B cell (primary cell): Measurements from ENCODE around the gene FBN1. TPM values are rescaled to one million over a fixed set of nuclear protein-coding genes. Genes with fewer than 3 reads are reported as not detected.

Source experiments
- ATAC-seq: fragments of 200-7000 bp; cut with Tn5 transposase; one replicate; pipeline ENCODE4 v1.10.0; 2021; ENCODE audit warnings: low read depth, mild to moderate bottlenecking, moderate number of reproducible peaks, moderate library complexity
- CTCF ChIA-PET: fragments of 350-600 bp; sonication (Branson Sonifier 250); formaldehyde crosslinking; loops from one replicate; lab custom pipeline; 2021; ENCODE audit warnings: antibody characterized with exemption, inconsistent platforms; lab: Charles Lee
- POLR2A ChIA-PET: fragments of 350-600 bp; sonication (Branson Sonifier 250); formaldehyde crosslinking; loops from one replicate; lab custom pipeline; 2021; ENCODE audit warnings: antibody characterized with exemption; lab: Charles Lee
- DNase-seq: peaks from one replicate; pipeline ENCODE4 v3.0.0; 2013
- H2AFZ ChIP-seq: 2 replicates; pipeline ENCODE4 v1.6.1; 2012; ENCODE audit warnings: mild to moderate bottlenecking, low read depth, low read length; ENCODE audit not compliant: insufficient read depth, poor library complexity, severe bottlenecking
- H3K27ac ChIP-seq, 2 donors: 1 replicate in 1 of 2; 2 replicates in 1 of 2; pipeline ENCODE4 v1.5.1; 2012 to 2013; ENCODE audit warnings: low read length in 2 of 2, mild to moderate bottlenecking in 2 of 2, moderate library complexity in 1 of 2
- H3K27me3 ChIP-seq, 4 experiments: fragments of 200-600 bp in 1 of 4; sonication (generic) in 1 of 4; replicated peaks in 1 of 4; 1 replicate in 2 of 4; 2 replicates in 2 of 4; pipeline versions ENCODE4 v1.6.1 to v1.7.0; 2013 to 2016; ENCODE audit warnings: low read length in 3 of 4, mild to moderate bottlenecking in 2 of 4, mixed read lengths in 1 of 4, moderate library complexity in 1 of 4; ENCODE audit not compliant: insufficient read depth in 4 of 4, control insufficient read depth in 3 of 4; ENCODE audit errors: control extremely low read depth in 1 of 4
- H3K36me3 ChIP-seq, 2 experiments: replicated peaks in 1 of 2; 1 replicate in 1 of 2; 2 replicates in 1 of 2; pipeline versions ENCODE4 v1.6.1 to v1.7.1; 2013; ENCODE audit warnings: low read length in 1 of 2; ENCODE audit not compliant: insufficient read depth in 2 of 2, control insufficient read depth in 1 of 2; ENCODE audit errors: control extremely low read depth in 1 of 2, extremely low read depth in 1 of 2
- H3K4me1 ChIP-seq, 2 donors: fragments of 200-600 bp in 1 of 2; sonication (generic) in 1 of 2; 1 replicate in 1 of 2; 2 replicates in 1 of 2; pipeline versions ENCODE4 v1.5.1 to v1.6.1; 2013 to 2017; ENCODE audit warnings: low read length in 2 of 2; ENCODE audit not compliant: control insufficient read depth in 2 of 2, insufficient read depth in 2 of 2
- H3K4me2 ChIP-seq: replicated peaks from 2 replicates; pipeline ENCODE3; 2012; ENCODE audit warnings: mild to moderate bottlenecking, low read depth, low read length; ENCODE audit not compliant: poor library complexity, severe bottlenecking
- H3K4me3 ChIP-seq, 5 experiments: fragments of 200-600 bp in 1 of 5; sonication (generic) in 1 of 5; 1 replicate in 3 of 5; 2 replicates in 2 of 5; pipeline versions ENCODE4 v1.5.1 to v1.7.0; 2011 to 2016; ENCODE audit warnings: low read length in 4 of 5, mild to moderate bottlenecking in 4 of 5, low read depth in 2 of 5, control low read depth in 1 of 5, moderate library complexity in 1 of 5; ENCODE audit not compliant: insufficient read depth in 1 of 5; ENCODE audit errors: control extremely low read depth in 1 of 5, extremely low read depth in 1 of 5
- H3K79me2 ChIP-seq: fragments of 200-600 bp; sonication (generic); one replicate; pipeline ENCODE4 v1.6.0; 2016; ENCODE audit warnings: low read length; ENCODE audit not compliant: control insufficient read depth, insufficient read depth
- H3K9ac ChIP-seq: fragments of 200-600 bp; sonication (generic); 2 replicates; pipeline ENCODE4 v1.6.1; 2017; ENCODE audit warnings: mild to moderate bottlenecking, low read length, moderate library complexity
- H3K9me3 ChIP-seq, 3 donors: one replicate each; pipeline versions ENCODE4 v1.6.1 to v1.7.1; 2013; ENCODE audit warnings: low read length in 2 of 3; ENCODE audit not compliant: control insufficient read depth in 2 of 3, insufficient read depth in 1 of 3; ENCODE audit errors: control extremely low read depth in 1 of 3
- H4K20me1 ChIP-seq: 2 replicates; pipeline ENCODE4 v1.6.0; 2012; ENCODE audit warnings: mild to moderate bottlenecking, low read length; ENCODE audit not compliant: insufficient read depth, control insufficient read depth, poor library complexity, severe bottlenecking
- H3K27ac Mint-ChIP-seq: one replicate; pipeline ENCODE4 v1.8.0; 2021; ENCODE audit warnings: mixed read lengths
- H3K27me3 Mint-ChIP-seq: one replicate; pipeline ENCODE4 v1.8.0; 2021; ENCODE audit warnings: mixed read lengths
- H3K4me1 Mint-ChIP-seq: one replicate; pipeline ENCODE4 v1.8.0; 2021; ENCODE audit warnings: mixed read lengths
- H3K4me3 Mint-ChIP-seq: one replicate; pipeline ENCODE4 v1.8.0; 2021; ENCODE audit warnings: mixed read lengths
- H3K9me3 Mint-ChIP-seq: one replicate; pipeline ENCODE4 v1.8.0; 2022; ENCODE audit warnings: mixed read lengths; ENCODE audit not compliant: insufficient read depth
- CTCF ChIP-seq: fragments of 200-600 bp; IDR thresholded peaks from one replicate; pipeline ENCODE4 v1.8.0; 2022; ENCODE audit warnings: antibody characterized with exemption, mild to moderate bottlenecking
- EZH2 ChIP-seq: IDR thresholded peaks from 2 replicates; pipeline ENCODE4 v1.6.1; 2012; ENCODE audit warnings: borderline replicate concordance, low read depth, mild to moderate bottlenecking, moderate library complexity, low read length; ENCODE audit not compliant: insufficient read depth, poor library complexity, severe bottlenecking
- WGBS: methylation state at CpG from one replicate; pipeline ENCODE4 v1.1.5; 2013; ENCODE audit warnings: missing lambda C conversion rate; ENCODE audit not compliant: insufficient coverage; 5-methylcytosine and 5-hydroxymethylcytosine counted together
- intact Hi-C: fragments of 100-400 bp; cut with micrococcal nuclease; formaldehyde crosslinking; loops from one replicate; pipeline ENCODE4 v1.10.0; 2022
- polyA plus RNA-seq: library from polyadenylated mRNA; depleted of rRNA; stranded (reverse); fragments of >200 nt; gene quantifications from 2 replicates; pipeline ENCODE4 v1.2.3, GENCODE V29; 2012
- total RNA-seq, 2 donors: library from RNA; stranded (reverse); fragments of 120-200 nt in 1 of 2; gene quantifications; 1 replicate in 1 of 2; 2 replicates in 1 of 2; pipeline versions ENCODE4 v1.2.3 to v1.2.4, GENCODE V29; 2013 to 2022

Gene FBN1
- total and polyA plus RNA-seq, 2 donors (not counting 1 experiment from before 2014, with no cell fraction given) = 0.15 to 0.25 TPM

GRCh38 chr15:48385031-48385830, 260.3 kb downstream of the FBN1 start:
- ChIA-PET CTCF (no interaction called here), POLR2A (no interaction called here)
- Mint-ChIP-seq H3K9me3 (no peaks in the 10 kb centered on the region), H3K4me1 (no peaks in the 10 kb centered on the region), H3K27ac (no peak overlapping the region), H3K27me3 (peaks cover 3% of the 10 kb centered on the region), H3K4me3 (no peak overlapping the region)
- H3K27me3 ChIP-seq = no peaks in the 10 kb centered on the region
- no peak overlapping the region for H3K4me2 ChIP-seq
- no peak overlapping the region for H3K9ac ChIP-seq
- ATAC-seq (no peak), DNase-seq (no peak)
- H3K4me1 ChIP-seq = no peaks in the 10 kb centered on the region
- no peaks in the 10 kb centered on the region for H3K79me2 ChIP-seq
- H4K20me1 ChIP-seq = no peaks in the 10 kb centered on the region
- no peak overlapping the region for H3K4me3 ChIP-seq
- H3K9me3 ChIP-seq = peaks cover 0 to 3% (median 0%) of the 10 kb centered on the region in 3 donors
- TF ChIP-seq EZH2 (no peak), CTCF (no peak)
- H2AFZ ChIP-seq = no peak overlapping the region
- H3K36me3 ChIP-seq = no peaks in the 10 kb centered on the region
- intact Hi-C loops = no loop called here
- 100% methylated on average over 1 of the region's 4 CpGs for WGBS
- H3K27ac ChIP-seq = no peak overlapping the region

GRCh38 chr15:48384616-48385015, 260.9 kb downstream of the FBN1 start:
- no peak overlapping the region for H3K27ac Mint-ChIP-seq
- POLR2A ChIA-PET = no interaction called here

More at GRCh38 chr15:48384616-48385015, 260.9 kb downstream of the FBN1 start:
- Histone ChIP-seq H3K9ac (no peak overlapping the region), H3K36me3 (no peaks in the 10 kb centered on the region), H2AFZ (no peak overlapping the region), H3K4me2 (no peak overlapping the region), H3K4me3 (no peak overlapping the region), H3K27me3 (no peaks in the 10 kb centered on the region), H3K9me3 (peaks cover 0 to 3% (median 0%) of the 10 kb centered on the region in 3 donors), H3K79me2 (no peaks in the 10 kb centered on the region), H3K4me1 (no peaks in the 10 kb centered on the region), H3K27ac (no peak overlapping the region), H4K20me1 (no peaks in the 10 kb centered on the region)
- Mint-ChIP-seq H3K27me3 (peaks cover 3% of the 10 kb centered on the region), H3K4me1 (no peaks in the 10 kb centered on the region), H3K4me3 (no peak overlapping the region), H3K9me3 (no peaks in the 10 kb centered on the region)
- CTCF ChIA-PET = no interaction called here
- ATAC-seq (no peak), DNase-seq (no peak)
- WGBS = 100% methylated on average over 1 of the region's 3 CpGs
- intact Hi-C loops = no loop called here
- TF ChIP-seq EZH2 = no peak
- TF ChIP-seq CTCF = no peak
